HG03354 (cell line): ENCODE data around the gene FOXF2.

Experiments
- ATAC-seq: cut with Tn5 transposase; IDR thresholded peaks from one replicate; pipeline ENCODE4 v1.9.1; 2021; ENCODE audit warnings: mild to moderate bottlenecking; ENCODE audit not compliant: unreplicated experiment, poor library complexity, severe bottlenecking

The FOXF2 gene

DNA sequence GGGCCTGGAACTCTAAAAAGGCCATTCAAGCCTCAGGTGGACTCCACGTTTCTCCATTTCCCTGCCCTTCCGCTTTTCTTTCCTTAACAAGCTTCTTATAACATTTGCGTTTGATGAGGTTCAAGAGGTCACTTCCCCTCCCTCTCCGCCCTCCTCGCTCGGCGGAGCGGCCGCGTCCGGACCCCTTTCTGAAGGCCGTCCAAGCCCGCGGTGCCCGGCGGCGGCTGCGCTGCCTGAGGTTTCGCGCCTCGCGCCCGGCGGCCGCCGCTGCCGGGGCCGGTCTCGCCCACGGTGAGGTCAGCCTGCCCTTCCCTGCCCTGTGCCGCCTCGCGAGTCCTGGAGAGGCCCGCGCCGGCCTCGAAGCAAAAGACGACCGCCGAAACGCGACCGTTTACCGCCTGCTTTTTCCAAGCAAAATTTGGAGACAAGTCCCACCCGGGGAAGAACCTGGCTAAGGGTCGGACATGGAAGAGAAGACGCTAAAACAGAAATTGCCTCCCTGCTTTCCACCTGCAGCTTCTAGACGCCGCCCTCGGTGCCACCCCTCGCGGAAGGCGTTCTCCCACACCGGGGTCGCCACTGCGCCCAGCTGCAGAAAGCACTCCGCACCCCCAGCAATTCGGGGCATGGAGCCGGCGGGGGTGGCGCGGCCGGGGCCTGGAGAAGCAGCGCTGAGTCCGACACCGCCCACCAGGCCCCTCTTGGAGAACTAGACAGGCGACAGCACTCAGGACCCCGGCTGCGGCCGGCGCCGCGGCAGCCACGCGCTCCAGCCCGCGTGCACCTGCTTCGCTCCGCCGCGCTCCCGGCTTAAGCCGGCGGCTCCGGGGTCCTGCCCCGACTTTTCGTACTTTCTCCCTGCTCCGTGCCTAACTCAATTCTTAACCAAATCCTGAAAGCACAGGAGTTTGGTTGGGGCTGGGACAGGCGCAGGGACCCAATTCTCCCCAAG lies 11.0 kb upstream of the FOXF2 start:
- ATAC-seq, result no peak

GRCh38 chr6:1379017-1379787 lies 10.2 kb upstream of the FOXF2 start:
- no peak for ATAC-seq

DNA sequence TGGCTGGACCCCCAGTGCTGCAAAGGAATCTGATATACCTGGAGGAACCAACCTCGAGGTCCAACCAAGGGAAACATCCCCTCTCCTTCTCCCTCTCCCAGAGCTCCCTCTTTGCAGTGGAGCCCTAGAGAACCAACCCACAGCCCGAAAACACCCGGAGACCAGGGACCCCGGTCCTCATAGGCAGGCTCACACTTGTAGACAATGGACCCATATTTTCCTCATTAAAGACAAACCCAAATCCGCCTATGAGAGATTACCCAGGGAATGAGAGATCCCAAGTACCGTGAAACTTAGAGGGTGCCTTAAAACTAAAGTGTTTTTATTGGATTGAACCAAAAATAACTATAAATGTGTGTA lies 9.6 kb upstream of the FOXF2 start:
- ATAC-seq, result no peak

DNA sequence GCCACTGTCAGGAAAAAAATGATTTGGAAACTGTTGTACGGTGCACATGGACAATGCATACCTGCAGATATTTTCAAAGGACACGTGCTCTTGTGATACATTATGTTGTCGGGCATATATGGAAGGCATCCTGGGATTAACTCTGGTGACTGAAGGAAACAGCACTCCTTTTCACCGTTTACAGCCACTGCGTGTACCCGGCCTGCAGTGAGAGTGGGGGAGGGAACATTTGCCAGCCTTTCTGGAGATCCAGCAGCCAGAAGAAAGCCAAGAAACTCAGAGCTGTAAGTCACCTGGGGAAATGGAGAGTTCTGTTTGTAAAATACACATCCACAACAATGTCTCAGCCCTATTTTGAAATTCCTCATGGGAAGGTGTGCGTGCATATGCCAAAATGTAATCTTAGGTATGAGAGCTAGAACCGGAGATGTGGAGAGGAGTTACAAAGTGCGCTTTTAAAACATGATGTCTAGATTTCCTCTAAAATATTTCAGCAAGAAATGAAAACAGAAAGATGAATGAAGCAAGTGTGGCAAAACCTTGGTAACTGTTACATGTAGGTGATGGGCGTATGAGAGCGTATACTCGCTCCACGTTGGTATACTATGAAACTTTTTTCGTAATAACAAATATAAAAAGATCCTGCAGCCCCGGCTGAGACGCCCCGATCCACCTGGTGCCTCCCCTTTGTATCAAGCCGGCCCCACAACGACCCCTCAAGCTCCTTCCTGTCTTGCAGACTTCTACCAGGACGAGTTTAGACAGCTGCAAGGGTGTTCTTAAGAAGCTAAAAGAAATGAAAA lies 8.6 kb upstream of the FOXF2 start:
- ATAC-seq, result no peak

GRCh38 chr6:1381481-1382330 lies 7.7 kb upstream of the FOXF2 start:
- peak; percentile 60 for ATAC-seq

DNA sequence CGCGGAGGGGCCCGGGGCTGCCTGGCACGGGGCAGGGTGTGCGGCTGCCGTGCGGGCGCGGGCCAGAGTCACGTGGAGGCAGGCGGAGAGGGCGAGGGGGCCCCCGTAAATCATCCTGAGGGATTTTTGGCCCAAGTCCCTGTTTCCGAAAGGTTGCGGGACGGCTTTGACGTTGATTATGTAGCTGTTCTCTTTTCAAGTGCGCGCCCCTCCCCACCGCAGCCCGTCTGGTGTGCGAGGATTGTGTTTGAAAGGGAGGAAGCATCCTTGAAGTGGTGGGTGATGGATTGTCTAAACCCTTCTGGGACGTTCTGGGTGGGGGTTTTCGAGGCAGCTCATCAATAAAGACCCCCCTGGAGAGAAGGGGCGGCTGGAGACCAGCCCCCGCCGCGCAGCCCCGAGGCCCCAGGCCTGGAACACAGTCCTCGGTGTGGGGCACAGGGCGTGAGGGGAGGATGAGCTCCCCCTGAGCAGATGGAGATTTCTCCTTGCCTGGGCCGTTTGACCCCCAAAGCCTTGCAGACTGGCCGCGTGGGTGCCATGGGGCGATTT lies 7.0 kb upstream of the FOXF2 start:
- ATAC-seq, result no peak

GRCh38 chr6:1382883-1383728 lies 6.3 kb upstream of the FOXF2 start:
- ATAC-seq, result no peak

DNA sequence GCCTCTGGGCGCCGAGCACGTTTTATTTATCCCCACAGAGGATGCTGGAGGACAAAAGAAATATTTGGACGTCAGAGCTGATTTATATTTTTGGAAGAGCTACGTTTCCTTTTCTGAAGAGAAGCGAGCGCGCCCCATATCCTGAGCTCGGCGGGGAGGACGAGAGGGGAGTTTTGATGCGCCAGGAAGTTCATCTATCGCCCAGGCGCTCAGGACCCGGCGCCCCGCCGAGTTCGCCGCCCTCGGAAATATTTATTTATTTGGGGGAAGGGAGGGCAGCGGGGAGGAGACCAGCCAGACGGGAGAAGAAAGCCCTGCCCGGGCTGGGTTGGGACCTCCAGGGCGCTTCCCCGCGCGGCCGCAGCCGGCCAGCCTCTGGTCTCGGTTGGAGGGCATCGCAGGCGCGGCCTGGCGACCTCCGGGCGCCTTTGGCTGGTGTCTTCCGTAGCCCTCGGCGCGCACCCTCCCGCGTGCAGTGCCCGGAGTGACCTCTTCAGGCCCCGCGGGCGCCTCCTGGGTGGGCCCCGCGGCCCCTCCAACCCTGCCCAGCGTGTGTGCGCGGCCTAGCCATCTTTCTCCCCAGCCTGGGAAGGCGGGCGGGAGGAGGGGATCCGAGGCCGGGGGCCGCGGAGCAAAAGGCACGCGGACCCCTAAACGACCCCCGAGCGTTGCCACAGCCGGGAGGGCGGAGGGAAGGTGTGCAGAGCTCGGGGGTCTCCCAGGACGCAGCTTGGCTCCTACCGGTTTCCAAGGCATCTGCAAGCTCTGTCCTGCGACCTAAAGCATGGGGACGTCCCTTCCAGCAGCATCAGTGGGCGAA lies 5.4 kb upstream of the FOXF2 start:
- no peak for ATAC-seq

GRCh38 chr6:1384549-1385128 lies 4.7 kb upstream of the FOXF2 start:
- ATAC-seq, result no peak

- no peak for ATAC-seq
Observed at GRCh38 chr6:1385129-1386037, 4.0 kb upstream of the FOXF2 start.

DNA sequence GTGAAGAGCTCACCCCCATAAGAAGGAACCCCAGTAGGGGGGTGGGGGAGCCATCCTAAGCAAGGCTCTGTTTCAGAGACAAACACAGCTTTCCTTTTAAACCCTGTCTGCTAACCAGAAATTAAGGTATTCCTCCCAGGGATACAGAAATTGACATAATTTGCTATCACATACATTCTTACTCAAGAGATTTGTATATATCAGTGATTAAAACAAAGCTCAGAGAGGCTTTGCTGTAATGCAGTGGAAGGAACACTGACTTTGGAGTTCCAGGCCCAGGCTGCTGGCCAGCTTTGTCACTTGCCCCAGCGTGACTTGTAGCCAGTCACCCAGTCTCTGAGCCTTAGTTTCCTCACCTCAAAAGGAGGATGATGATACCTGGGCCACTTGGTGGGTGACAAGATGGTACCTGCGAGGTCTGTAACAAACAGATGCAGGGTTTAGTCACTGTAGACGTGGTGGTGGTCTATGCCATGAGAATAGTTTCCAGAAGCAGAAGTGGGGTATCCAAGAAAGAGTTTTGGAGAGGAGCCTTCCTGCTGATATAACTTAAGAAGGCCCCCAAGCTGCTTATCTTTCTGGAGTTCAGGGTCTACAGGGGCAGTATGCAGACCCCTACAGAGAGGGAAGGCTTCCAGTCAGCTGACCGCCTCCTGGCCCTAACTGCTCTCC lies 3.2 kb upstream of the FOXF2 start:
- no peak for ATAC-seq

DNA sequence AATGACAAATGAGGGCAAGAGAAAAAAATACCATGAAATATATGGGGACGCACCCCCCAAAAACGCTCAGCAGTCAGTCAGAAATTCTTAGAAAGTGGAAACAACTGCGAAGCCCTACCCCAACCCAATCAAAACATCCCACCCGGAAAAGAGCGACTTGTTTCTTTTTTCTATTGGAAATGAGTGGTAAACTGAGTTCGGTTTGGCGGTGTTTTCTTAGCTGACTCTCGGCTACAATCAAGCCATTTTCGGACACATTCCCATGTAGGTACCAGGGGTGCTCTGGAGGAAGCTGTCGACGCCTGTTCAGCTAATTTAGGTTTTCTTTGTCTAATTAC lies 1.9 kb upstream of the FOXF2 start:
- no peak for ATAC-seq

DNA sequence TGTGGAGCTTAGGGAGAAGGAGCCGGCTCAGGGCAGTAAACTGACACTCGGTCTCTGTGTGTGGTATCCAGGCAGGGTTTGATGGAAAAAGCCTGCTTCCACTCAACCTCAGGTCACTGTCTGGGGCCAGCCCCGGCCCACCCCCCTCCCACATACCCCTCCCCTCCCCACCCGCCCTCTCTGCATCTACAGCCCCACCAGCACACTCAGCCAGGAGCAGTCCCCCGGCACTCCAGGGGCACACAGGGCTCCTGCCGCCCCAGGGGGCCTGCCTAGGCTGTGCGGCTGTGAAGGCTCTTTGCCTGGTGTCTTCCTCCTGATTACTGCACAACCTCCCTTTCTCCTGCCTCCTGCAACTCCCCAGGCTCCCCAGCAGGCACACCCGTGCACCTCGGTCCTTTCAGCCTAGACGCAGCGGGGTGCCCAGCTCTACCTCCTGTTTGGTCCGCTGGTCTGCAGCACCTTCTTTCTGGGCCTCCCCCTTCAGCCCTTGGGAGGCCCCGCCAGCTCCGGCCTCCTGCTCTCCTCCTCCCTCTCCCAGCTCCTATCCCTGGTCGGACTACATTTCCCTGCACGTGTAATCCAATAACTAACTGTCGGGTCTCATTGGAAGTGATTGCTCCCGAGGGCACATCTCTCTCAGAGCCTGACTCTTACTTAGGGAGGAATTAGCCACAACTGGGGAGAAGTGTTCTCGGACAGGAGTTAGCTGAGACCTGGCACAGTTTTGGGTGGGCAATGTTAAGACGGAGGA lies 1.3 kb upstream of the FOXF2 start:
- no peak for ATAC-seq

- ATAC-seq, result no peak
Observed at GRCh38 chr6:1388630-1389368, 577 bp upstream of the FOXF2 start.
